ENCODE data around the gene ZNF764. TPM values are rescaled to one million over a fixed set of nuclear protein-coding genes. Genes with fewer than 3 reads are reported as not detected.

Gene ZNF764
- polyA plus RNA-seq, 3 donors, result 0.94 to 4.6 (median 1.0) TPM

DNA sequence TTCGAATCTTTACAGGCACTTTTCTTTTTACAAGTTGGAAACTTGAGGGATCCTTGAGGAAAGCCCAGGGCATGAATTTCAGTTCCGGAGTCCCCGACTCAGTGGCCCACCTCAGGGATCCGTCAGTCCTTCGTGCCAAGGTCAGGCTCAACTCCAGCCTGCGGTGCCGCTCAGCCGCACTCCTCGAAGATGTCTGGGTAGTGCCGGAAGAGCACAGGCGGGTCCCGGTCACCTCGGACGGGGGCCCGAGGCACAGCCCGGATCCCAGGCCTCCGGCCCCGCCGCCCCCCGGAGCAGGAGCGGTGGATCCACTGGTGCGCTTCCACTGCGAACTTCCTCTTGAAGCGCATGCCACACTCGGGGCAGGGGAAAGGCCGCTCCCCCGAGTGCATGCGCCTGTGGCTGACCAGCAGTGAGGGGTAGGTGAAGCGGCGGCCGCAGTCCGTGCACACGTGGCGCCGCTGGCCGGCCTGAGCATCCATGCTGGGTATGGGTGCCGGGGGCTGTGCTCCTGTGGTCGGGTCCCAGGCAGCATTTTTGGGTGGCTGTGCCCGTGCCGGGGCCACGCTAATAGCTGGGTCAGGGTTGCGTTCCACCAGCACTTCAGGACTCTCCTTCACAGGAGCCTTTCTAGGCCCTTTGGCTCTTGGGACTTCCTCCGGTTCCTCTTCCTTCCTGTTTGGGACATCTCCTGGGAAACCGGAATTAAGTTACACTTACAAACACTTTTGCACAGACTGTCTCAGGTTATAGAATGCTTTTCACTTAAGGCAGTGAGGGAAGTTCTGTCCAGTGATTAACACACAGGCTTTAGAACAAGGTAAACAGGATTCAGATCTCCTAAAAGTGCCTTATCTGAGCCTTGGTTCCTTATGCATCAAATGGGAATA lies 11.8 kb upstream of the ZNF764 start:
- Mint-ChIP-seq H3K36me3 (no peaks in the 10 kb centered on the region), H3K27ac (peak overlapping the region in 5 of 7 donors; percentile 18 to 45 (median 35)), H3K9me3 (no peaks in the 10 kb centered on the region), H3K4me1 (peaks cover 43% of the 10 kb centered on the region), H3K27me3 (ENCODE audit: low read depth in 3 of 3) (peaks cover 1 to 6% (median 3%) of the 10 kb centered on the region in 3 donors), H3K4me3 (no peak overlapping the region)
- 93% methylated on average over 42 of the region's 44 CpGs for WGBS (ENCODE audit: insufficient coverage)
- no peaks in the 10 kb centered on the region for H3K9me3 ChIP-seq (replicated peaks in 1 of 2; ENCODE audit: control insufficient read depth in 1 of 2, insufficient read depth in 1 of 2, low read length in 2 of 2)
- H3K4me3 ChIP-seq (replicated peaks in 1 of 3; ENCODE audit: low read depth in 2 of 3, low read length in 3 of 3), result peak overlapping the region in 1 of 3 experiments; percentile 87
- intact Hi-C loops (cut with micrococcal nuclease), result loop anchor here (5.0 kb wide), 2 partner anchors 33 to 87 kb away; partner anchors contain the start of gene FBRS (in 1 of the 2)
- peaks cover 17% of the 10 kb centered on the region for H3K79me2 ChIP-seq (ENCODE audit: insufficient read depth, low read length)
- peaks cover 48 to 56% of the 10 kb centered on the region in 2 donors for H3K4me1 ChIP-seq (ENCODE audit: control insufficient read depth in 1 of 2, insufficient read depth in 2 of 2, low read length in 2 of 2)
- no peaks in the 10 kb centered on the region for H3K36me3 ChIP-seq (replicated peaks in 1 of 2; ENCODE audit: control insufficient read depth in 1 of 2, insufficient read depth in 2 of 2, low read length in 2 of 2)
- H3K9ac ChIP-seq (ENCODE audit: insufficient read depth, low read length, poor library complexity, severe bottlenecking), result no peak overlapping the region
- no peaks in the 10 kb centered on the region for H4K20me1 ChIP-seq (ENCODE audit: insufficient read depth, low read length)
- TF ChIP-seq, protein P1, sequence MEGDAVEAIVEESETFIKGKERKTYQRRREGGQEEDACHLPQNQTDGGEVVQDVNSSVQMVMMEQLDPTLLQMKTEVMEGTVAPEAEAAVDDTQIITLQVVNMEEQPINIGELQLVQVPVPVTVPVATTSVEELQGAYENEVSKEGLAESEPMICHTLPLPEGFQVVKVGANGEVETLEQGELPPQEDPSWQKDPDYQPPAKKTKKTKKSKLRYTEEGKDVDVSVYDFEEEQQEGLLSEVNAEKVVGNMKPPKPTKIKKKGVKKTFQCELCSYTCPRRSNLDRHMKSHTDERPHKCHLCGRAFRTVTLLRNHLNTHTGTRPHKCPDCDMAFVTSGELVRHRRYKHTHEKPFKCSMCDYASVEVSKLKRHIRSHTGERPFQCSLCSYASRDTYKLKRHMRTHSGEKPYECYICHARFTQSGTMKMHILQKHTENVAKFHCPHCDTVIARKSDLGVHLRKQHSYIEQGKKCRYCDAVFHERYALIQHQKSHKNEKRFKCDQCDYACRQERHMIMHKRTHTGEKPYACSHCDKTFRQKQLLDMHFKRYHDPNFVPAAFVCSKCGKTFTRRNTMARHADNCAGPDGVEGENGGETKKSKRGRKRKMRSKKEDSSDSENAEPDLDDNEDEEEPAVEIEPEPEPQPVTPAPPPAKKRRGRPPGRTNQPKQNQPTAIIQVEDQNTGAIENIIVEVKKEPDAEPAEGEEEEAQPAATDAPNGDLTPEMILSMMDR (IDR thresholded peaks at IDR 0.05), result no peak
- peak overlapping the region in 1 of 2 donors; percentile 3 for H3K27ac ChIP-seq (ENCODE audit: low read depth in 1 of 2, low read length in 2 of 2)
- H2AFZ ChIP-seq (ENCODE audit: insufficient read depth, low read depth, low read length, poor library complexity, severe bottlenecking), result no peak overlapping the region
- peak overlapping the region; percentile 97 for H3K4me2 ChIP-seq (replicated peaks; ENCODE audit: extremely low read depth, low read length, poor library complexity, severe bottlenecking)
- DNase-seq, result peak in 1 of 3 donors; percentile 26
- no peaks in the 10 kb centered on the region for H3K27me3 ChIP-seq (ENCODE audit: control insufficient read depth in 2 of 2, insufficient read depth in 2 of 2, low read length in 2 of 2)

DNA sequence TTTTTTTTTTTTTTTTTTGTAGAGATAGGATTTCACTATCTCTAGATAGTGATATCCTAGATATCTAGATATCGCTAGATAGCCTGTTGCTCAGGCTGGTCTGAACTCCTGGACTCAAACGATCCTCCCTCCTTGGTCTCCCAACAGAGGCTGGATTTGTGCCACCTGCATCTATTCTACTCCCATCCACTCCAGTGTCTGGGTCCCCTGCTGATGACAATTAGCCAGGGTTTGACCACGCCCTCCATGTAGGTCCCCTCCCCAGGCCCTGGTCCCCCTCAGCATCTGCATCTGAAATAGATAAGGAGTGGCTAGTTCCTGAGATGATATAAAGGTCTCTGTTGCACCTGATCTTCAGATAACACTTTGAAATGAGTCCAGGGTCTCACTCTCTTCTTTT lies 11.1 kb upstream of the ZNF764 start:
- intact Hi-C loops (cut with micrococcal nuclease), result no loop called here
- peaks cover 38% of the 10 kb centered on the region for H3K4me1 Mint-ChIP-seq
- no peak overlapping the region for H3K4me2 ChIP-seq (replicated peaks; ENCODE audit: extremely low read depth, low read length, poor library complexity, severe bottlenecking)

More for the DNA sequence above, 11.1 kb upstream of the ZNF764 start:
- no peak overlapping the region for H2AFZ ChIP-seq (ENCODE audit: insufficient read depth, low read depth, low read length, poor library complexity, severe bottlenecking)
- peak overlapping the region in 1 of 2 donors; percentile 92 for H3K27ac ChIP-seq (ENCODE audit: low read depth in 1 of 2, low read length in 2 of 2)
- DNase-seq, result no peak
- TF ChIP-seq, protein P1 (IDR thresholded peaks at IDR 0.05), result no peak
- Mint-ChIP-seq H3K4me3 (no peak overlapping the region), H3K9me3 (no peaks in the 10 kb centered on the region), H3K27ac (peak overlapping the region in 6 of 7 donors; percentile 13 to 95 (median 64)), H3K36me3 (no peaks in the 10 kb centered on the region), H3K27me3 (ENCODE audit: low read depth in 3 of 3) (peaks cover 1 to 6% (median 3%) of the 10 kb centered on the region in 3 donors)
- H3K27me3 ChIP-seq (ENCODE audit: control insufficient read depth in 2 of 2, insufficient read depth in 2 of 2, low read length in 2 of 2), result no peaks in the 10 kb centered on the region
- no peak overlapping the region for H3K9ac ChIP-seq (ENCODE audit: insufficient read depth, low read length, poor library complexity, severe bottlenecking)
- H3K79me2 ChIP-seq (ENCODE audit: insufficient read depth, low read length), result peaks cover 17% of the 10 kb centered on the region
- WGBS (ENCODE audit: insufficient coverage), result 100% methylated on average over 2 of the region's 3 CpGs
- no peaks in the 10 kb centered on the region for H3K36me3 ChIP-seq (replicated peaks in 1 of 2; ENCODE audit: control insufficient read depth in 1 of 2, insufficient read depth in 2 of 2, low read length in 2 of 2)
- peaks cover 48 to 55% of the 10 kb centered on the region in 2 donors for H3K4me1 ChIP-seq (ENCODE audit: control insufficient read depth in 1 of 2, insufficient read depth in 2 of 2, low read length in 2 of 2)
- H4K20me1 ChIP-seq (ENCODE audit: insufficient read depth, low read length), result no peaks in the 10 kb centered on the region
- H3K4me3 ChIP-seq (replicated peaks in 1 of 3; ENCODE audit: low read depth in 2 of 3, low read length in 3 of 3), result no peak overlapping the region
- H3K9me3 ChIP-seq (replicated peaks in 1 of 2; ENCODE audit: control insufficient read depth in 1 of 2, insufficient read depth in 1 of 2, low read length in 2 of 2), result no peaks in the 10 kb centered on the region

All from CD14-positive monocyte (primary cell).